Ammon's horn (tissue), 1 donor: ENCODE measurements around the gene MEAK7.
"Not testable (repeated sequence)": the region's sequence is repeated elsewhere in the genome, so short reads cannot be mapped to it uniquely, and the experiment has no call there.

Experiments
- DNase-seq: peaks from one replicate; pipeline ENCODE4 v3.0.0-alpha.2; 2016; ENCODE audit warnings: low spot score

MEAK7 gene

DNA sequence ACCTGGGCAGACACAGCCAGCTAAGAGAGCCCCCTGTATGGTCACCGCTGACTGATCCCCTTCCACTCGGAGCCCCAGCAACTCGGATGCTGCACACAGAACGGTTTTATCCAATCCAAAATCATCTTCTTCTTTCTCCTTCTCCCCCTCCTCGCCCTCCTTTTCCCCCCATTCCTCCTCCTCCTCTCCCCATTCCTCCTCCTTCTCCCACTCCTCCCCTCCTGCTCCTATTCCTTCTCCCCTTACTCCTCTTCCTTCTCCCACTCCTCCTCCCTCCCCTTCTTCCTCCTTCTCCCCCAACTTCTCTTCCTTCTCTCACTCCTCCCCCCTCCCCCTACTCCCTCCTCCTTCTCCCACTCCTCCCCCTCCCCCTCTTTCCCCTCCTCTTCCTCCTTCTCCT, 30.4 kb upstream of the MEAK7 start:
- no peak for DNase-seq

DNA sequence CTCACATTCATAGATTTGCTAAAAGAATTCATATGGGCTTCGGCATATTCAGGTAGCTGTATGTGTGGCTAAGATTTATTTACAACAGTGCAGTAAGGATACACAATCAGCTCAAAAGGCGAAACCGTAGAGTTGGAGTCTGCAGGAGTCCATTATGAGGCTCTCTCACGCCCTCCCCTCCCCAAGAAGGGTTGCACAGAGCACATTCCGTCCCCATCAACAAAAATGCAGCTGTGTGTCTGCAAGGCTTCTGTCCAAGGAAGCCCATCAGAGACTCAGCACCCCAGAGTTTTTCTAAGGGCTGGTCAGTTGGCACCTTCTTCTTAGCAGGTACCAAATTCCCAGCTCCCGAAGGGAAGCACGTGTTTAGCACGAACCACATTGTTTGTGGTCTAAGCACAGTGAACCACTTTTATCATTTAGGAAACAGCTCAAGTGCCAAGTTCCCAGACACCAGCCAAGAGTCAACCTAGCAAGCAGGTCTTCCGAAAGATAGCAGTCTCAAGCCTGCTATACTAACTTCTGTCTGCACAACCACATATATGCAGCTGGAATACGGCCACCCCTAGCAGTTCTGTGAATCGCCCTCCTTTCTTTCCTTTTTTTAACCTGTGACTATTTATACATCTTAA, 28.5 kb upstream of the MEAK7 start:
- no peak for DNase-seq

DNA sequence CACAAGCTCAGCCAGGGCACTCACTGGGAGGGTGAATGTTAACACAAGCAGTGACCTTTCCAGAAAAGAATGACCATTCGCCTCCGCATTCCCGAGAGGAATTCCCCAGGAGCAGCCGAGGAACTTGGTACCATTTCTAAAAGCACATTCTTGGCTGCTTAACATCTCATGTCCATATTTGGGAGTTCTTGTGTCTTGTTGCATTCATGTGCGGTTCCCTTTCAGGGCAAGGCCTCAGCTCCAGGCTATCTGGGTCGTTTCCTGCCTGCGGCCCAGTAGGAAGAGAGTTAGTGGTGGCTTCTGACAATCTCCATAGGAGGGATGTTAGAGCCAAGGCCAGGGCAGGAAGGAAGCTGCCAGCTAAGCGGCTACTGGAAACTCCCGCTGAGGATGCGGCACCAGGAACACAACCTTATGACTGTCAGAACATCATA, 27.8 kb upstream of the MEAK7 start:
- peak; percentile 44 for DNase-seq

DNA sequence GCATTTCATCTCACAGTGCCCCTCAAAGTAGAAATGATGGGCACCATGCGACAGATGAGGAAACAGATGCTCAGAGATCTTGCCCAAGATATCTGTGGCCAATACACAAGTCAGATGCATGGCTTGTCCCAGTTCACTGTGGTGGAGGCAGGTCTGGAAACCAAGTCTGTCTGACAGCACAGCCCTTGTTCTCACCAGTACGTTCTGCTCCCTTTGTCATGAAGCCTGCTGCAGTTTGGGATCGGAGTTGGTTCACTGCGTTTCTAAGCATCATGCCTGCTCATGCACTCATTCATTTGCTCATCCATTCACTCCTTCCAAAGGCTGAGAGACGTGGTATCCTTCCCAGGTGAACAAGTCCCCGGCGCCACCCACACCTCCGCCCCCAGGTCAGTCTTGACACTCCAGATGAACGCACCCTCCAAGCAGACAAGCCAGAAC, 27.2 kb upstream of the MEAK7 start:
- no peak for DNase-seq

DNA sequence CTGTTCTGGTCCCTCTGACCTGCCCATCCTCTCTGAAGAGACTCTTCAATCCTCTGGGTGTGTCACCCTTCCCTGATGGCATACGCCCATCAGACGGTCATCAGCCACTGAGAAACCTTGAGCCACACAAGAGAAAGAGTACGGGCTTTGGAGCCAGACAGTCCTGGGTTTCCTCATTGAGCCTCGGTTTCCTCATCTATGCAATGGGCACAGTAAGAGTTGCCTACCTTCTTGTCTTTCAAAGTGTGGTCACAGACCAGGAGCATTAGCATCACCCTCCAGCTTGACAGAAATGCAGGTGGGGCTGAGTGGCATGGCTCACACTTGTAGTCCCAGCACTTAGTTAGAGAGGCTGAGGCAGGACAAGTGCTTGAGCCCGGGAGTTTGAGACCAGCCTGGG, 26.1 kb upstream of the MEAK7 start:
- no peak for DNase-seq

DNA sequence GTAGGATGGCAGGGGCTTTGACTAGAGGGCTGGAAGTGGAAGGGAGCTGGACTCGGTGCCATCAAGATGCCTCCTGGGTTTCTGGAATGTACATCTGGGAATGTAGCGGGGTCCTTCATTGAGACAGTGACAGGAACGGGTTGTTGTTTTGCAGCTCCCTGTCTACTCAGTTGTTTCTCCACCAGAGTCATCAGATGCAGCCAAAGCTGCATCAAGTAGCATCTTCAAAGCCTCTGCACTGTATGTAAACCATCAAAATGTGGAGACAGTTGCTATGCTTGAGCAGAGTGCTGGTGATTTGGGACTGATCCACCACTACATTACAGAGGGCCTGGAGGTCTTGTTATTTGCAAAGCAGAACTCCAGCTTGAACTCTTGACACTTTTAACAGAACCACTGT, 25.1 kb upstream of the MEAK7 start:
- DNase-seq, result no peak

DNA sequence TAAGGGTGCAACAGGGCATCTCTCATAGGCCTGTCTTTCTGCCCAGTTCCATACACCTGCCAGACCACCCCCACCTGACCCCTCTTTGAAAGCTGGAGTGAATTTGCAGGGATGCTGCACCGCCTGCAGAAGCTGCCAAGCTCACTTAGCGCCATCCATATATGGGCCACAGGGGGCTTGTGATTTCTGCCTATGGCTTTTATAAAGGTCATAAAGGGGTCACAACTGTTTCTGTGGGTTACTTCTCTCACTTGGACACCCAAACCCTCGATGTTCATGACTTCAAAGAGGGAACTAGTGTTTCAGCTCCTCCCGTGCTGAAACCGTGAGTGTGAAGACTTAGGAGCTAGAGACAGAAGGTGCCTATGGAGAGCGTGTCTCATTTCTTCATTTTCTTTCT, 23.9 kb upstream of the MEAK7 start:
- DNase-seq, result no peak

DNA sequence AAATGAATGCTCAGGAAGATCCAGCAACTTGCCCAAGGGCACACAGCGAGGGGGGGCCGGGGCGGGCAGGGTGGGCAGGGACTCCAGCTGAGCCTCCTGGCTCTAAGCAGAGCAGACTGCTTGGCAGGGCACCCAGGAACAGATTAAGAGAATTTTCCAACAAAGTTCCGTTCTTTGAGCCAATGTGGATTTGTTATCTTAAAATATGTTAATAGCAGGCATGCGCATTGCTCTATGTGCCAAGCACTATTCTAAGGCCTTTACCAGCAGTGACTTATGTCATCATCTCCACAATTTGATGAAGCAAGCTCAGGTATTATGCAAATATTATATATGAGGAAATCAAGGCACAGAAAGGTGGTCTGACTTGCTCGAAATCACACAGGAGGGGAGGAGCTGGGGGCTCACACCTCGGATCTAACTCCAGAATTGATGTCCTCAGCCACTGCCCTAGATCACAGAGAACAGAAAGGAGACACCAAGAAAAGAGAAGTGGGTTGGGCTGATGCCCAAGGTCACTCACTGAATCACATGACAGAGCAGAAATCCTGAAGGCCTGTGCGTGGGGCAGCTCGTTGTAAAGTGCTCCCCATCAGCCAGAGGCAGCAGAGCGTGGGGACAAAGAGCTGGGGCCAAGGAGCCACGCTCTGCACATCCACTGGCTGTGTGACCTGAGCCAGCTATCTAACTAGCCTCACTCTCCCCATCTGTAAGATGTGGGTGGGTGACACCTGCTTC, 23.2 kb upstream of the MEAK7 start:
- DNase-seq, result no peak

DNA sequence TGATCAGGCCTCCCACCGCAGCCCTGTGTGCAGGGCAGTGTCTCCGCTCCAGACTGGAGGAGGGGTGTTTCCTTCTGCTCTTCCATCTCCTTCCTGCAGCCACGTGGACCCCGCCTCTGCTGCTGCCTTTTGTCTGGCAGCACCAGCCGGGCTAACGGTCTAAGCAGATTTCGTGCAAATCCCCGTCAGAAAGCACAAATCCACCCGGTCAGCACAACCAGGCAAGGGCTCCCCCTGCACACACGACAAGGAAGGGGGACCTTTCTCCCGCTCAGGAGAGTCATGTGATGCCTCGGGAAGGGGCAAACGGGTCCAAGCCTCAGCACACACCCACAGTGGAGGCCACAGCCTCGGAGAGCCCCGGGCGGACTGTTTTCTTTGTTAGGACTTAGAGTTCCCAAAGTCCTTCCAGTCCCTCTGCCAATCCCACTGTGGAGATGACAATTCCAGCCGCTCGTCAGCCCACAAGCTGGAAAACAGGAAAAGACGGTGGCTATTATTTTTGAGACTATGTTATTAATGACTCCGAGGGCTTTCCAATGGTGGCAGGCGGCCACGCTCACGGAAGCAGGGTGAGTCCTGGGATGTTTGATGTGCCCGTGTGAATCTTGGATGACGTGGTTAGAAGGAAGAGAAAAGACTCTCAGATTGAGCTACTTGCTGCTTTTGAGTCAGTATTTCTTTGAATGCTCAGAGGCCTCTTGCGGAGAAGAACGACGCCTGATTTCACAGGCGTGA, 22.5 kb upstream of the MEAK7 start:
- no peak for DNase-seq

DNA sequence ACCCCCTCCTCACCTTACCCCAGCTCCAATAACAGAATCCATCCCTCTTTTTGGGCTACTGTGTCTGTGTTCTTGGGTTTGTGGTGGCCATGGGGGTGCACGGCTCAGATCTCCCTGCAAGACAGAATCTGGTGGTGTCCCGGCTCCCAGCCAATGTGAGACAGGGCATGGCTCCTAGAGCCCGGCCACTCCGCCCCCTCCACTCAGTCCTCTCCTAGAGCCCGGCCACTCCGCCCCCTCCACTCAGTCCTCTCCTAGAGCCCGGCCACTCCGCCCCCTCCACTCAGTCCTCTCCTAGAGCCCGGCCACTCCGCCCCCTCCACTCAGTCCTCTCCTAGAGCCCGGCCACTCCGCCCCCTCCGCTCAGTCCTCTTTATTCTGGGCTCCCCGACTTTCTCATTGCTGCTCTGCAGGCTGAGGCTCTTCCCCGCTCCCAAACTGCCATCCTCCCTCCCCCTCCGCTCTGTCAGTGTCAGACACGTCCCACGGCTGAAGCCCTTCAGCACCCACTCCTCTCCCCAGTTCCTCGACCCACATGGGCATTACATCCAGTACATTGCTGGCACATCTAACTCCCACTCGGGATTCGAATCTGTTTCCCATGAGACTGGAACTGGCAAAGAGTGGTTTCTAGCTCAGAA, 20.6 kb upstream of the MEAK7 start:
- DNase-seq, result not testable (repeated sequence)

DNA sequence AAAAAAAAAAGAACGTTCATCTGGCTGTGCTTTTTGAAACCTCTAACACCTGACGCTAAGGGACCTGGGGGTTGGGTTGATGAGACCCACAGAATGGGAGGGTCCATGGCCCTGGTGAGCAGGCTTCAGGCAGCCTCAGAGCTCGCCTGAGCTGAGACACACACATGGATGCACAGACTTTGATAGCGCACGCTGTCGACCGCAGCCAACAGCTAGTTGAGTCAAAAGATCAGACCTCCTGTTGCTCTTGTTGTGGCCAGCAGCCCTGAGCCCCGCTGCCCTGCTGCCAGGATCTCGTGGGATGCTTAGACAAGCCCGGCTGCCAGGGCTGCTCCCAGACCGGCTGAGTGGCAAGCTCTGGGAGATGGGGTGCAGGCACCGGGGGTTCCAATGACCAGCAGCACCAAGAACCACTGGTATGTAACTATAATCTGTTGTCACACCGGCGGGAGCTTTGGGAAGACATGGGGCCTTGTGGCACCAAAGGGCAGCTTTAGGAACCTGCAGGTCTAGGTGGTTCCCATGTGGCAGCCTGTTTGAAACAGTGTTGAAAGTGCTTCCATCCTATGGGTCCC, 20.0 kb upstream of the MEAK7 start:
- DNase-seq, result no peak

DNA sequence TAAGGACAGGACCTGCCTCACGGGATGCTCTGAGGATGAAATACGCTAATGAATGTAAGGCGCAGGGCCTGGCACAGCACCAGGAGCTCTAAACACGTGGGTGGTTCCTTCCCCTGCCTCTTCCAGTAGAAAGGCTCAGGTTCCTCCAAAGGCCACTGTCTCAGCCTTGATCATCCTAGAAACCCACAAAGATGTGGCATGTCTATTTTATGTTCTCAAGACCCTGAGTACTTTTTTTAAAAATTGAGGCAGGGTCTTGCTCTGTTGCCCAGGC, 17.0 kb upstream of the MEAK7 start:
- DNase-seq, result no peak

DNA sequence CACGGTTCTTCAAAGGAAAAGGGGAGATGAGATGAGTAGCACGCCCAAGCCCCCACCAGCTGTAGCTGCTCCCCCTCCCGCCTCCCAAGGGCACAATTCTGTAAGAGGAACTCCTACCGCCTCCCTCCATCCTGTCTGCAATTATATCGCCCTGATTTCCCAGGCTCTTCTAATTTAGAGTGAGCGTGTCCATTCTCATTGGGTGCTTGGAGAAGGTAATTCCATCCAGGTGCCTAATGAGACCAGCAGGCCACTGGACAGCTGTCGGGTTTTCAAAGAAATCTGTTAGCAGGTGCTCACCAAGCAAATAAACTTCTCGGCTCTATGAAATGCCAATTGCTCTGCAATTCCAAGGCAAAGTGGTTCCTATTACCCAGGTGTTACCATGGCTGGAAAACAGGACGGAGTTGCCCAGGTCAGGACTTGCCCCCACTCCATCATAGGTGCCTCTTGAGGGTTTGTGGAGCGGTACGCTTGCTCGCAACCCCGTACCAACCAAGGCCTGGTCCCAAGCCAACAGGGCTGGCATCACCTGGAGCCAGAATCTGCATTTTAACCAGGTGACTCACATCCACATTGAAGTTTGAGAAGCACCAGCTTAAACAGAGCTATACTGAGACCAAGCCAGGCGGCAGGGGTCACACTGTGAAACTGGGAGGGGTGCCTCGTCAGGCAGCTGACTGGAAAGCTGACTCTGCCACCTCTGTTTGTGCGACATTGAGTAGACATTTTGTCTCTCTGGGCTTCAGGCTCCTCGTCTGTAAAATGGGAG, 16.5 kb upstream of the MEAK7 start:
- DNase-seq, result no peak

DNA sequence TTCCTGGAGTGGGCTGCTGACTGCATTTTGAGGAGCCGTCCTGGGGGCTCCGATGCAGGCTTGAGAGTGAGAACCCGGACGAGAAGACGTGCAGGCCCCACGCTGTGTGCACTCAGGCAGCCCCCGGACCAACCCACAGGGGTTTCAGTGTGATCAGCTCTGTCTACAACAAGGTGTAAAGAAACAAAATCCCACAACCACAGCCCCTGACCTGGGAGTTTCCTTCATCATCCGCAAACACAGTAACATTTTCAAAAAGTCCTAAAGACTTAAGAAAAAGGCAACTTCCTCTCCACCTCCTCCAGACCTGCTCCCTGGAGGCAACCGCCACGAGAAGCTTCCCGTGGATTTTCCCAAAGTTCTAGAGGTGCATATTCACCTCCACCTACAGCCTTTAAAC, 15.4 kb upstream of the MEAK7 start:
- no peak for DNase-seq

DNA sequence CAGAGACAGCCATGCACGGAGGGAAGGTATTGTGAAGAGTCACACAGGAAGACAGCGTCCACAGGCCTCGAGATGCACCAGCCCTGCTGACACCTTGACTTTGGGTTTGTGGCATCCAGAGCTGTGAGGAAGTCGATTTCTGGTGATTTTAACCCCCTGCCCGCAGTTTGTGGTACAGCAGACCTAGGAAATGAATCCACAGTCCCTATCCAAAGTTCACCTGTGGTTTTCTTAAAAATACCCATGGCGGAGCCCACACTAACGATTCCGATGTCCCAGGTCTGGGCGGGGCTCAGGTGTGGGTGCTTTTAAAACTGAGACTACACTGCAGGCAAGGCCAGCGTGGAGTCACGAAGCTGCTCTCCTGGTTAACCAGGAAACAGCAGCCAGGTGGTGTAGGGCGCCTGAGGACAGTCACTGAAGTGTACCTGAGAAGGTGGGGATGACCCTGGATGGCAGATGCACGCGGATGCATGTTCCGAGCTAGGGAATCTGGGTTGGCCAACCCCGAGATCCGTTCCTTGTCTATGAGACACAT, 14.4 kb upstream of the MEAK7 start:
- DNase-seq, result no peak

DNA sequence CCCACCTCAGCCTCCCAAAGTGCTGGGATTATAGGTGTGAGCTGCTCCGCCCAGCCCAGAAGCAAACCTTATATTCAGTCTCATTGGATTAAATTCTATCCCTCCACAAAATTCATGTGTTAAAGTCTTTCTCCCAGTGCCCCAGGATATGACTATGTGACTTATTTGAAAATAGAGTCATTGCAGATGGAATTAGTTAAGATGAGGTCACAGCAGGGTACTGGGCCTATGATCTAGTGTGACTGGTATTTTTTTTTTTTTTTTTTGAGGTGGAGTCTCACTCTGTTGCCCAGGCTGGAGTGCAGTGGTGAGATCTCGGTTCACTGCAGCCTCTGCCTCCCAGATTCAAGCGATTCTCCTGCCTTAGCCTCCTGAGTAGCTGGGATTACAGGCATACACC, 13.8 kb upstream of the MEAK7 start:
- DNase-seq, result not testable (repeated sequence)

DNA sequence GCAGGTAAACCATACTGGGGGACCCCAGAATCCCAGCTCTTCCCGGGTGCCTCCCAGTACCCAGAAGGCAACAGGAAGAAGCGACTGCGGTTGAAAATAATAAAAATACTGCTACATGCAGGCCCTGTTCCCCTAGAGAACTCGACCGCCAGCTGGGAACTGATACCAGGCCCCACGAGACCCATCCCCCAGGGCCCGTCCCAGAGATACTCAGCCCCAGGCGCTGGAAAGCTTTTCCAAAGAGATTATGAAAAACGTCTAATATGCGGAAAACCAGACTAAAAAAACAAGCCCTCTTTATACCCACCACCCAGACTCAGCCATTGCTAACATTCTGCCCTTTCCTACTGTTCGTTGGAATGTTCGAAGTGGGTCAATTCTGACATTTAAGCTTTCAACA, 12.9 kb upstream of the MEAK7 start:
- no peak for DNase-seq

DNA sequence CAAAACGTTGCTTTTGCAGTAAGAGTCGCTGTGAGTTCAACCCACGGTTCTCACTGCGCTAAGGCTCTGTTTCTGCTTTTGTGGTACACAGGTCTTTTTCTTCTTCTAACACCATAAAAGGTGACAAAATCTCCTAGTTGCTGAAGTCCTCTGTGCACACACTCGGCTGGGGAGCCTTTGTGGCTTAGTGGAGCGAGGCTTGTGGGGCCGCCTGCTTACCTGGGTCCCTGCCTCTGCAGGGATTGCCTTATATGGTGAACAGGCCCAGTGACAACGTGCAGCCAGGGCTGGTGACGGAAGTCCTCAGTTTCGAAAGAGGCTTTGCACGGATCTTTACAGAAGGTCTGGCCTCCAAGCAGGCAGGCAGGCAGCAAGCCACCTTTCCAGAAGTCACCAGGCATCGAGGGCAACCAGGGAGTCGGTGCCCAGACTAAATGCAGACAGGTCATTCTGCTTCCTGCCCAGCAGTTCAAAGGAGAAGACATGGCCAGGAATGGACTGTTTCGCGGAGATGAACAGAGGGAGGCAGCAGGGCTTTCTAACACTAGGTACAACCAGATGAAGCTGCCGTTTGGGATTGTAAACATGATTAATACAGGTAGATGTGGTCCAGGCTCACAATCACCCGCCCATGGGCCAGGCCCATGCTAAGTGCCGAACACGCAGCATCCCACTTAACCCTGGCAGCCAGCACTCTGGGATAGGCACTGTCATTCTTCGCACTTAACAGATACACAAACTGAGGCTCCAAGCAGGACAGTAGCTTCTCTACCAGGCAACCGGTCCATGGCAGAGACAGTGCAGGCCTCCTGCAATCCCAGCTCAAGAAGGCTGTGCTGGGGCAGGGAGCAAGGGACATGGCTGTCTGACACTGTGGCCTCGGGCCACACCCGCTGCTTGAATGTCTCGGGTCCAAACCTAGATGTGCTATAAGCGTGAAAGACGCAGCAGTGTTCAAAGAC, 10.7 kb upstream of the MEAK7 start:
- no peak for DNase-seq

DNA sequence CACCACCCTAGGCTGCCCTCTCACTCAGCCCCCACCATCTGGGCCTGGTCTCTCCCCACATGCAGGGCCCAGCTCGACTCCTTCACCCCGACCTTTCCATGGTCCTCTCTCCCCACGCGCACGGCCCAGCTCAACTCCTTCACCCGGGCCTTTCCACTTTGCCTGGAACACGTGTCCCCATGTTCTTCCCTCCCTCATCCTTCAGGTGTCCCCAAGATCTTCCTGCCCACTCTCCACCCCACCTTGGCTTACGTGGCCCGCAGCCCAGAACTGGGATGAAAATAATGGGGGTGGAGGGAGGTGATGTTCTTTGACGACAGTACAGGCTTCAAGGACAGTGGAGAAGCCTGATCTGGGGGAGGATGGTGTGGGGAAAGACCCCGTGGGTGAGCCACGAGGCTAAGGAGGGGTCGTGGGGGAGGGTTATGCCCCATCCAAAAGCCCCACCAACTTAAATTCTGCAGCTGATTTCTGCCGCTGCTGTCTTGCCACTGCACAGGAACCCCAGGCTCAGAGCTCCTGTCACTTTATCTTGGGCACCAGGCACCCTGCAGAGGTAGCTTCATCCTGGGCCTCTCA, 9.9 kb upstream of the MEAK7 start:
- no peak for DNase-seq

DNA sequence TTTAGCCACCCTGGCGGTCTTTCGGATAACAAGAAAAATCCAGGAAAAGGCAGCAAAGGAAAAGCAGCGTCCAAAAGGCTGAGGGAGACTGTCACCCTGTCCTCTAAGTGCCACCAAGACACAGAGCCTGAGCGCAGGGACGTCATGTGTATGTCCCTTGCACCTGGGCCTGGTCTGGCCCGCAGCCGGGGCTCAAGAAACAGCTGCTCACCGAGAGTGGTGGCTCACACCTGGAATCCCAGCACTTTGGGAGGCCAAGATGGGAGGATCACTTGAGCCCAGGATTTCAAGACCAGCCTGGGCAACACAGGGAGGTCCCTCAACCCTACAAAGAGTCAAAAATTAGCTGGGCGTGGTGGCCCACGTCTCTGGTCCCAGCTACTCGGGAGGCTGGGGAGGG, 9.2 kb upstream of the MEAK7 start:
- no peak for DNase-seq
